GM12878 (cell line): ENCODE measurements around the gene CCDC8. TPM values are rescaled to one million over a fixed set of nuclear protein-coding genes. Genes with fewer than 3 reads are reported as not detected.

ENCODE experiments used
- ATAC-seq: fragments of 200-7000 bp; cut with Tn5 transposase; 3 replicates; pipeline ENCODE4 v1.9.1; 2020; ENCODE audit warnings: mild to moderate bottlenecking, moderate library complexity
- BruUV-seq: library from RNA; stranded (reverse); fragments of 400-500 nt; replicated peaks from 2 replicates; lab custom pipeline; 2021; lab: Mats Ljungman, UMichigan
- CTCF ChIA-PET: fragments of 300-600 bp; sonication (Branson Sonifier 250); formaldehyde crosslinking; extraction: SDS; loops from one replicate; lab custom pipeline; 2021; ENCODE audit warnings: inconsistent platforms; lab: Yijun Ruan, JAX
- POLR2A ChIA-PET: fragments of 350-600 bp; formaldehyde crosslinking; extraction: SDS; loops from one replicate; lab custom pipeline; 2021; ENCODE audit warnings: inconsistent platforms; lab: Charles Lee
- RAD21 ChIA-PET: fragments of 300-600 bp; sonication (Branson Sonifier 250); formaldehyde crosslinking; loops from one replicate; lab custom pipeline; 2023; ENCODE audit warnings: antibody characterized with exemption; ENCODE audit not compliant: unreplicated experiment; lab: Charles Lee
- SMC1A ChIA-PET: fragments of 300-600 bp; sonication (Branson Sonifier 250); formaldehyde crosslinking; loops from one replicate; lab custom pipeline; 2023; ENCODE audit not compliant: unreplicated experiment, uncharacterized antibody; lab: Charles Lee
- DNase-seq: peaks from one replicate; pipeline ENCODE4 v3.0.0-alpha.2; 2011; ENCODE audit warnings: low read depth, low spot score
- FAIRE-seq: peaks from 3 replicates; lab custom pipeline; 2011; peaks lifted over from hg19 to GRCh38; lab: Jason Lieb, UNC
- H2AFZ ChIP-seq: 2 replicates; pipeline ENCODE4 v1.6.0; 2011; ENCODE audit warnings: low read depth, low read length, control low read depth; ENCODE audit not compliant: control insufficient read depth
- H3K27ac ChIP-seq: 2 replicates; pipeline ENCODE4 v1.5.1; 2011; ENCODE audit warnings: control low read depth; ENCODE audit not compliant: control insufficient read depth, insufficient read depth
- H3K27me3 ChIP-seq, 2 experiments: replicated peaks in 1 of 2; 2 replicates each; pipeline versions ENCODE4 v1.6.0 to v1.6.1; 2011; ENCODE audit warnings: low read length in 1 of 2; ENCODE audit not compliant: control insufficient read depth in 2 of 2, insufficient read depth in 2 of 2
- H3K36me3 ChIP-seq, 2 experiments: 2 replicates each; pipeline ENCODE4 v1.5.1; 2011; ENCODE audit warnings: low read length in 1 of 2; ENCODE audit not compliant: control insufficient read depth in 2 of 2, insufficient read depth in 2 of 2
- H3K4me1 ChIP-seq: 2 replicates; pipeline ENCODE4 v1.6.1; 2011; ENCODE audit warnings: mild to moderate bottlenecking, low read length, moderate library complexity, mixed read lengths; ENCODE audit not compliant: control insufficient read depth, insufficient read depth
- H3K4me2 ChIP-seq: 2 replicates; pipeline ENCODE4 v1.6.0; 2011; ENCODE audit warnings: control low read depth; ENCODE audit not compliant: control insufficient read depth, insufficient read depth
- H3K4me3 ChIP-seq: fragments of 200-600 bp; sonication (generic); 2 replicates; pipeline ENCODE4 v1.5.1; 2016
- H3K79me2 ChIP-seq: 2 replicates; pipeline ENCODE4 v1.6.0; 2011; ENCODE audit warnings: low read length; ENCODE audit not compliant: control insufficient read depth, insufficient read depth
- H3K9ac ChIP-seq: 2 replicates; pipeline ENCODE4 v1.8.0; 2011; ENCODE audit warnings: low read length, control low read depth, mixed read lengths; ENCODE audit not compliant: control insufficient read depth, insufficient read depth
- H3K9me3 ChIP-seq: replicated peaks from 3 replicates; pipeline ENCODE4 v1.5.1; 2011; ENCODE audit warnings: mild to moderate bottlenecking, low read length; ENCODE audit not compliant: control insufficient read depth, insufficient read depth
- H4K20me1 ChIP-seq: 2 replicates; pipeline ENCODE4 v1.6.0; 2011; ENCODE audit not compliant: control insufficient read depth, insufficient read depth
- MTA2 ChIP-seq: fragments of 450-650 bp; IDR thresholded peaks from 2 replicates; pipeline ENCODE4 v1.6.1; 2016; ENCODE audit warnings: low read depth, mild to moderate bottlenecking, moderate library complexity
- NR2F1 ChIP-seq: fragments of 450-650 bp; conservative IDR thresholded peaks from 2 replicates; pipeline ENCODE4 v1.6.1; 2017; ENCODE audit warnings: mild to moderate bottlenecking
- PAX8 ChIP-seq: fragments of 450-650 bp; IDR thresholded peaks from 2 replicates; pipeline ENCODE4 v1.6.1; 2017; ENCODE audit warnings: mild to moderate bottlenecking, moderate library complexity
- RAD51 ChIP-seq: fragments of 450-650 bp; IDR thresholded peaks from 2 replicates; pipeline ENCODE4 v1.6.1; 2016; ENCODE audit warnings: moderate library complexity, mild to moderate bottlenecking, inconsistent platforms
- TCF12 ChIP-seq: IDR thresholded peaks from 2 replicates; pipeline ENCODE4 v1.6.1; 2011; ENCODE audit warnings: low read depth, mild to moderate bottlenecking, low read length
- ZNF24 ChIP-seq: fragments of 450-650 bp; IDR thresholded peaks from 2 replicates; pipeline ENCODE4 v1.6.1; 2017; ENCODE audit warnings: antibody characterized with exemption, mild to moderate bottlenecking
- WGBS: methylation state at CpG from one replicate; pipeline ENCODE4 v1.1.6; 2016; ENCODE audit warnings: low lambda C conversion rate; ENCODE audit not compliant: insufficient replicate concordance, insufficient coverage; ENCODE audit errors: missing lambda C conversion rate; 5-methylcytosine and 5-hydroxymethylcytosine counted together
- in situ Hi-C: fragments of 300-500 bp; cut with MboI; formaldehyde crosslinking; loops from 9 replicates; pipeline ENCODE4 v1.14.3; 2018; ENCODE audit warnings: mixed read lengths
- intact Hi-C: fragments of 100-400 bp; cut with micrococcal nuclease; formaldehyde crosslinking; loops from one replicate; pipeline ENCODE4 v1.14.2; 2022; ENCODE audit not compliant: unreplicated experiment
- polyA plus RNA-seq, 11 experiments: library from polyadenylated mRNA; depleted of rRNA in 4 of 11; unstranded in 6 of 11; stranded (reverse) in 5 of 11; fragments of >200 nt; fragmentation: Nextera tagmentation in 4 of 11; fragmentation: Illumina TruSeq in 1 of 11; extraction: Ambion mirVana in 4 of 11; extraction: Trizol in 1 of 11; gene quantifications; 1 replicate in 1 of 11; 2 replicates in 10 of 11; pipeline versions ENCODE4 v1.2.1 to v1.2.3, GENCODE V29; 2011 to 2016; ENCODE audit warnings: inconsistent platforms in 2 of 11, missing spikeins in 2 of 11, low read depth in 1 of 11
- total RNA-seq, 4 experiments: library from RNA; depleted of rRNA in 3 of 4; stranded (reverse); fragments of >200 nt in 3 of 4; fragmentation: Illumina TruSeq in 1 of 4; extraction: Trizol in 1 of 4; gene quantifications; 2 replicates each; pipeline versions ENCODE4 v1.2.1 to v1.2.3, GENCODE V29; 2013 to 2021
- TF ChIP-seq, protein P1 (sequence below): fragments of 450-650 bp; IDR thresholded peaks from 2 replicates; pipeline ENCODE4 v1.6.1; 2017; ENCODE audit warnings: mild to moderate bottlenecking

Gene CCDC8
- total and polyA plus RNA-seq, 10 of the 15 experiments (the other 5 are each of a cell fraction or from before 2014, with no cell fraction given): under 0.01 to 0.15 (median 0.05) TPM; not detected in 5

- ChIA-PET RAD21 (no interaction called here), CTCF (interaction anchor here (1.6 kb wide), 1 partner anchor 49 kb away, joined by 3 read pairs; no protein-coding TSS in a partner anchor), SMC1A (no interaction called here), POLR2A (no interaction called here)
- H3K9me3 ChIP-seq: no peaks in the 10 kb centered on the region
- no peaks in the 10 kb centered on the region for H3K79me2 ChIP-seq
- H3K4me1 ChIP-seq: no peaks in the 10 kb centered on the region
- FAIRE-seq (no peak), DNase-seq (no peak), ATAC-seq (no peak)
- no peak overlapping the region for H3K27ac ChIP-seq
- H3K27me3 ChIP-seq: peaks cover 0 to 3% of the 10 kb centered on the region in 2 experiments; a peak in 3 of 4 replicates
- in situ Hi-C loops: loop anchor here (5.0 kb wide), 1 partner anchor 83 kb away; no protein-coding TSS in a partner anchor
- H2AFZ ChIP-seq: no peak overlapping the region
- TF ChIP-seq PAX8: no peak
- TF ChIP-seq MTA2: no peak
- TF ChIP-seq, protein P1, sequence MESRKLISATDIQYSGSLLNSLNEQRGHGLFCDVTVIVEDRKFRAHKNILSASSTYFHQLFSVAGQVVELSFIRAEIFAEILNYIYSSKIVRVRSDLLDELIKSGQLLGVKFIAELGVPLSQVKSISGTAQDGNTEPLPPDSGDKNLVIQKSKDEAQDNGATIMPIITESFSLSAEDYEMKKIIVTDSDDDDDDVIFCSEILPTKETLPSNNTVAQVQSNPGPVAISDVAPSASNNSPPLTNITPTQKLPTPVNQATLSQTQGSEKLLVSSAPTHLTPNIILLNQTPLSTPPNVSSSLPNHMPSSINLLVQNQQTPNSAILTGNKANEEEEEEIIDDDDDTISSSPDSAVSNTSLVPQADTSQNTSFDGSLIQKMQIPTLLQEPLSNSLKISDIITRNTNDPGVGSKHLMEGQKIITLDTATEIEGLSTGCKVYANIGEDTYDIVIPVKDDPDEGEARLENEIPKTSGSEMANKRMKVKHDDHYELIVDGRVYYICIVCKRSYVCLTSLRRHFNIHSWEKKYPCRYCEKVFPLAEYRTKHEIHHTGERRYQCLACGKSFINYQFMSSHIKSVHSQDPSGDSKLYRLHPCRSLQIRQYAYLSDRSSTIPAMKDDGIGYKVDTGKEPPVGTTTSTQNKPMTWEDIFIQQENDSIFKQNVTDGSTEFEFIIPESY: no peak
- TF ChIP-seq NR2F1: no peak
- TF ChIP-seq RAD51: no peak
- TF ChIP-seq TCF12: no peak
- no peak for TF ChIP-seq ZNF24
- no TSS peak for BruUV-seq
- 23% methylated on average over 35 of the region's 36 CpGs for WGBS
- no peaks in the 10 kb centered on the region for H3K36me3 ChIP-seq
- intact Hi-C loops: no loop called here
- H3K9ac ChIP-seq: no peak overlapping the region
- H4K20me1 ChIP-seq: no peaks in the 10 kb centered on the region
- H3K4me2 ChIP-seq: no peak overlapping the region
- H3K4me3 ChIP-seq: no peak overlapping the region
Measured at GRCh38 chr19:46404055-46404752, 9.2 kb downstream of the CCDC8 start.
